Globus pallidus (tissue), 1 donor: ENCODE measurements around the gene ENC1.

Experiments
- DNase-seq: peaks from one replicate; pipeline ENCODE4 v3.0.0-alpha.2; 2015; ENCODE audit warnings: low spot score

Gene ENC1

GRCh38 chr5:74631081-74631953 is 9.2 kb downstream of the ENC1 start:
- DNase-seq: no peak

GRCh38 chr5:74630453-74631066 is 10.0 kb downstream of the ENC1 start:
- no peak for DNase-seq

- DNase-seq: no peak
Measured at GRCh38 chr5:74629326-74629725, 11.2 kb downstream of the ENC1 start.

GRCh38 chr5:74628359-74628758 is 12.2 kb downstream of the ENC1 start:
- DNase-seq: no peak

- DNase-seq: no peak
Measured at GRCh38 chr5:74627646-74628279, 12.8 kb downstream of the ENC1 start.

GRCh38 chr5:74626386-74627222 is 13.9 kb downstream of the ENC1 start:
- DNase-seq: no peak

- no peak for DNase-seq
Measured at GRCh38 chr5:74625742-74626241, 14.7 kb downstream of the ENC1 start.

- no peak for DNase-seq
Measured at GRCh38 chr5:74624931-74625505, 15.5 kb downstream of the ENC1 start.

GRCh38 chr5:74624501-74624900 is 16.0 kb downstream of the ENC1 start:
- DNase-seq: no peak

- no peak for DNase-seq
Measured at GRCh38 chr5:74623748-74624408, 16.6 kb downstream of the ENC1 start.

- DNase-seq: no peak
Measured at GRCh38 chr5:74623006-74623611, 17.4 kb downstream of the ENC1 start.

- DNase-seq: no peak
Measured at GRCh38 chr5:74622122-74622521, 18.4 kb downstream of the ENC1 start.

GRCh38 chr5:74621492-74621891 is 19.0 kb downstream of the ENC1 start:
- no peak for DNase-seq

GRCh38 chr5:74619308-74619707 is 21.2 kb downstream of the ENC1 start:
- peak; percentile 32 for DNase-seq

- DNase-seq: no peak
Measured at GRCh38 chr5:74618106-74618505, 22.4 kb downstream of the ENC1 start.

GRCh38 chr5:74617202-74617601 is 23.3 kb downstream of the ENC1 start:
- DNase-seq: no peak

- DNase-seq: peak; percentile 14
Measured at GRCh38 chr5:74616236-74617146, 24.0 kb downstream of the ENC1 start.

GRCh38 chr5:74613283-74613682 is 27.2 kb downstream of the ENC1 start:
- DNase-seq: peak; percentile 49

GRCh38 chr5:74612045-74612444 is 28.5 kb downstream of the ENC1 start:
- no peak for DNase-seq
